NB4 (cell line): ENCODE results near the gene TSSK6.

Source experiments
- CTCF ChIP-seq: IDR thresholded peaks from one replicate; pipeline ENCODE4 v1.5.1; 2012; ENCODE audit warnings: low read depth, low read length
- POLR2A ChIP-seq: IDR thresholded peaks from 2 replicates; pipeline ENCODE4 v1.6.1; 2011; ENCODE audit warnings: mild to moderate bottlenecking; ENCODE audit not compliant: insufficient read length; ENCODE audit errors: extremely low read depth

- TF ChIP-seq CTCF (no peak), POLR2A (no peak)
Observed at GRCh38 chr19:19524053-19524452, 8.7 kb upstream of the TSSK6 start.
